ENCODE data around the gene PDE6G.

DNA sequence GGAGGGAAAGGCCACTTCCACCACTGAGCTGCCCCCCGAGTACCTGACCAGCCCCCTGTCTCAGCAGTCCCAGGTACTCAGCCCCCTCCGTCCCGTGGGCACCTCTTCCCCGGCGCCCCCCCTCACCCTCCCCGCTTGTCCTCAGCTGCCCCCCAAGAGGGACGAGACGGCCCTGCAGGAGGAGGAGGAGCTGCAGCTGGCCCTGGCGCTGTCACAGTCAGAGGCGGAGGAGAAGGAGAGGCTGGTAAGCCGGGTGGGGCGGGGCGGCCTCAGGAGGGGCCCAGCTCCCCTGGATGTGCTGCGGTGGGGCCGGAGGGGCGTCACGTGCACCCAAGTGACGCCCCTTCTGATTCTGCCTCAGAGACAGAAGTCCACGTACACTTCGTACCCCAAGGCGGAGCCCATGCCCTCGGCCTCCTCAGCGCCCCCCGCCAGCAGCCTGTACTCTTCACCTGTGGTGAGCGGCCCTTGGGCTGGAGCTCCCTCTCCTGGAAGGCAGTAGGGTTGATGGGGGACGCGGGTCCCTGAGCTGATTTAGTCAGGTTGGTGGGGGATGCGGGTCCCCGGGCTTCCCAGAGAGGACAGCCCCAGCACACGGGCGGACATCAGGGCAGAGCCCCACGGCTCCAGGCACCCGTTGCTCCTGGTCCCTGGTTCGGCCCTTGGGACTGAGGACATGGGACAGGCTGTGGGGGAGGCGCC lies 37.3 kb upstream of the PDE6G start:
- TF ChIP-seq, protein P1, sequence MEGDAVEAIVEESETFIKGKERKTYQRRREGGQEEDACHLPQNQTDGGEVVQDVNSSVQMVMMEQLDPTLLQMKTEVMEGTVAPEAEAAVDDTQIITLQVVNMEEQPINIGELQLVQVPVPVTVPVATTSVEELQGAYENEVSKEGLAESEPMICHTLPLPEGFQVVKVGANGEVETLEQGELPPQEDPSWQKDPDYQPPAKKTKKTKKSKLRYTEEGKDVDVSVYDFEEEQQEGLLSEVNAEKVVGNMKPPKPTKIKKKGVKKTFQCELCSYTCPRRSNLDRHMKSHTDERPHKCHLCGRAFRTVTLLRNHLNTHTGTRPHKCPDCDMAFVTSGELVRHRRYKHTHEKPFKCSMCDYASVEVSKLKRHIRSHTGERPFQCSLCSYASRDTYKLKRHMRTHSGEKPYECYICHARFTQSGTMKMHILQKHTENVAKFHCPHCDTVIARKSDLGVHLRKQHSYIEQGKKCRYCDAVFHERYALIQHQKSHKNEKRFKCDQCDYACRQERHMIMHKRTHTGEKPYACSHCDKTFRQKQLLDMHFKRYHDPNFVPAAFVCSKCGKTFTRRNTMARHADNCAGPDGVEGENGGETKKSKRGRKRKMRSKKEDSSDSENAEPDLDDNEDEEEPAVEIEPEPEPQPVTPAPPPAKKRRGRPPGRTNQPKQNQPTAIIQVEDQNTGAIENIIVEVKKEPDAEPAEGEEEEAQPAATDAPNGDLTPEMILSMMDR (IDR thresholded peaks at IDR 0.05), result no peak
- TF ChIP-seq POLR2A (IDR thresholded peaks at IDR 0.05), result no peak
- no peak for TF ChIP-seq POLR2AphosphoS5 (IDR thresholded peaks at IDR 0.05)
